Pulmonary artery endothelial cell (primary cell): ENCODE data around the gene EDA. TPM values are rescaled to one million over a fixed set of nuclear protein-coding genes. Genes with fewer than 3 reads are reported as not detected.

Experiments used
- DNase-seq: peaks from one replicate; pipeline ENCODE4 v3.0.0-alpha.2; 2011; ENCODE audit warnings: low read depth, low spot score
- total RNA-seq: library from RNA; depleted of rRNA; stranded (reverse); fragments of >200 nt; gene quantifications from 2 replicates; pipeline ENCODE4 v1.2.3, GENCODE V29; 2014

The EDA gene
- total RNA-seq, 1 donor from 2014 or later, result 0.92 TPM

DNA sequence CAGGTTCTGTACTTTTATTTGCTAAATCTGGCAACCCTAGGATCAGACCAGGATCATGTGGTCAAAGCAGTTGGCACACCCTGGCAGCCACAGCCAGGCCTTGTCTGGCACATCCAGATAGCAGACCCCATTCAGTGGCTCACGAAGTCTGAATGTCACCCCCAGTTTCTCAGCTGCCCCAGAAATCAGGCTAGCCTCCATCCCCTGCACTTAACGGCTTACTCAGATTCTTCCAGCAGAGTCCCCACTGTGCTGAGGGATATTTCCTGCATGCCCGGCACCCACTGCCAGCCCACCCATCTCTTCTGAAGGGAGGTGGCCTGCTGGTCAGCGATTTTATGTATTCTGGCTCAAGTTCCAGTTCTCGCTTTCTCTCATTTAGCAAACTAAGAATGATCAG lies 438.5 kb downstream of the EDA start:
- DNase-seq, result no peak

DNA sequence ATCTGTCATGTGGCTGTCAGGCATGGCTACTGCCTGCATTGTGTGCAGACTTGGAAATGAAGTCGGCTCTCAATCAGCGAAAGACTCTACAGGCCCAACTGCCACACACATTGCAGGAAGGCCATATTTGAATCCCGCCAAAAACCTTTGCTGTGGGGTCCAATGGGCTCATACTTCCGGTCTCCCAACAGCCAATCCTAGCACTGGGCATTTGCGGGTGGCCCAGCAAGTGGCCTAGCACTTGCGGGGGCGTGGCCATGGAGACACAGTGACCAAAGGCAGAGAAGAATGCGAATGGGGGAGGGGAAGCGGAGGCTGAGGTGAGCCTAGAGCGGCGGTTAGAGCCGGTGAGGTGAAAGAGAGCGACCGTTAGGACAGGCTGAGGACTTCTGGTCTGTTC lies 446.2 kb downstream of the EDA start, which contains the start of gene OTUD6A:
TSS of gene OTUD6A (plus strand) at position 382 of the 400 bp plus-strand sequence. CDS start 68 bp downstream, outside the sequence.
- DNase-seq, result no peak

DNA sequence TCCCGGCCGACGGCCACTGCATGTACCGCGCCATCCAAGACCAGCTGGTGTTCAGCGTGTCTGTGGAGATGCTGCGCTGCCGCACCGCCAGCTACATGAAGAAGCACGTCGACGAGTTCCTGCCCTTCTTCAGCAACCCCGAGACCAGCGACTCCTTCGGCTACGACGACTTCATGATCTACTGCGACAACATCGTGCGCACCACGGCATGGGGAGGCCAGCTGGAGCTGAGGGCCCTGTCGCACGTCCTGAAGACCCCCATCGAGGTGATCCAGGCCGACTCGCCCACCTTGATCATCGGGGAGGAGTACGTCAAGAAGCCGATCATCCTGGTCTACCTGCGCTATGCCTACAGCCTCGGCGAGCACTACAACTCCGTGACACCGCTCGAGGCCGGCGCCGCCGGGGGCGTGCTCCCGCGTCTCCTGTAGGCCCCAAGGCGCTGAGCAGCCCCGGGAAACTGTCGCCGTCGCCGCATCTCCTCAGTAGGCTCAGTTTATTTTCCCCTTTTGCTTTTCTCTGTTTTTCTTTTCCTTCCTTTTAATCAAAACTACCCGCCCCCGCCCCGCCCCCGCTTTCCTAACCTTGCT lies 447.1 kb downstream of the EDA start:
- DNase-seq, result no peak

DNA sequence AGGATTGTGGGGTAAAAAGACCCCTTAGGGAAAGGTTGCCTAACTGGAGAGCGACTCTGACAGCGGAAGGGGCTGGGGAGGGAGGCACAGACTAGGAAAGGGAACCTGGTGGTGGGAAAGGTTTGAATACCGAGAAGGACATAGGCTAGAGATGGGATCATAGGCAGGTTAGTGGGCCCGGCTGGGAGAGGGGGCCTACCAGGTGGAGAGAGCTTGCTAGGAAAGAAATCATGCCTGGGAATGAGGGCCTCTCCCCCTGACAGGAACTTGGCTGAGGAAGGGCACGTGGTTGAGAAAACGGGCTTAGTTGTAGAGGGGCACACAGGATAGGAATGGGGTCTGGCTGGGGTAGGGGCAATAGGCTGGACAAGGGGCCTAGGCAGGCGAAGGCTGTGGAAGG lies 450.7 kb downstream of the EDA start:
- no peak for DNase-seq

DNA sequence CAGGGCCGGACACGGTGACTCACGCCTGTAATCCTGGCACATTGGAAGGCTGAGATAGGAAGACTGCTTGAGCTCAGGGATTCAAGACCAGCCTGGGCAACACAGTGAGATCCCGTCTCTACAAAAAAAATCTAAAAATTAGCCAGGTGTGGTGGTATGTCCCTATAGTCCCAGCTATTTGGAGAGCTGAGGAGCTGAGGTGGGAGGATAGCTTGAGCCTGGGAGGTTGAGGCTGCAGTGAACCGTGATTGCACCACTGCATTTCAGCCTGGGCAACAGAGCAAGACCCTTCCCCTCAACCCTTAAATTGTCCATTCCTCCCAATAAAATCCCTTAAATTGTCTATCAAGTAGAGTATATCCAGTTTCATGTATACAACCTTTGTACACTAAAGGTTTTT lies 463.4 kb downstream of the EDA start:
- no peak for DNase-seq

DNA sequence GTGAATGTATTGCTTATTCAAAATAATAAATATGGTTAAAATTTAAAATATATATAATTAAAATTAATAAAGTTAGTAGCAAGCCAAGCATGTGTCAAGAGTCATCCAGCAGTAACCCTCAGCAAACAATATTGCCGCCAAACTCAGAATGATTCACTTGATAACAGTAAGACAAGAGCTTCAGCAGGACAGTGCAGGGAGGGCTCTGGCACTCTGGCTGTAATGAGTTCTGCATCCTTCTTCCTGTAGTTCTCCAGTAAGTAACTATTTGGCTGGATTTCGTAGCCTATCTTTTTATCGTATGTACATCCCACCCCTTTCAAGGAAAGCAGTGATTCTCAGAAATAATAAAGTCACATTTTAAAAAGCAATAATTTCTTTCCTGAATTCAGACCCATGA lies 464.0 kb downstream of the EDA start:
- DNase-seq, result no peak

DNA sequence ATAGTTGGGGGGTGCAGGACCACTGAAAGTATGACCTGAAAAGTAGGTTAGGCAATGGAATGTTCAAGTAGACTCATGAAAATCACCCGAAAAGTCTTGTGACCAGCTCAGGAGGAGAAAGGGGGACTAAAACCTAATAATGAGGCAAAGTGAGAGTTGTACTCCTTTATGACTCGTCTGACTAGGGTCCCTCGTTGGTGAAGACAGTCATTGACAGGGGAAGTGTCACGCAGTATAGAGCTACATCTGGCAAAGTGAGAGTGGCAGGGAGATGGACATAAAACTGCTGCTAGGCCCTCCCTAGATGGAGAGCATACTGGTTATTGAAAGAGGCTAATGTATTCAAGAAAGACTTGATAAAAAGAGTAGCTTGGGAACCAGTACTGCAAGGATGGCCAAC lies 466.8 kb downstream of the EDA start:
- DNase-seq, result no peak

DNA sequence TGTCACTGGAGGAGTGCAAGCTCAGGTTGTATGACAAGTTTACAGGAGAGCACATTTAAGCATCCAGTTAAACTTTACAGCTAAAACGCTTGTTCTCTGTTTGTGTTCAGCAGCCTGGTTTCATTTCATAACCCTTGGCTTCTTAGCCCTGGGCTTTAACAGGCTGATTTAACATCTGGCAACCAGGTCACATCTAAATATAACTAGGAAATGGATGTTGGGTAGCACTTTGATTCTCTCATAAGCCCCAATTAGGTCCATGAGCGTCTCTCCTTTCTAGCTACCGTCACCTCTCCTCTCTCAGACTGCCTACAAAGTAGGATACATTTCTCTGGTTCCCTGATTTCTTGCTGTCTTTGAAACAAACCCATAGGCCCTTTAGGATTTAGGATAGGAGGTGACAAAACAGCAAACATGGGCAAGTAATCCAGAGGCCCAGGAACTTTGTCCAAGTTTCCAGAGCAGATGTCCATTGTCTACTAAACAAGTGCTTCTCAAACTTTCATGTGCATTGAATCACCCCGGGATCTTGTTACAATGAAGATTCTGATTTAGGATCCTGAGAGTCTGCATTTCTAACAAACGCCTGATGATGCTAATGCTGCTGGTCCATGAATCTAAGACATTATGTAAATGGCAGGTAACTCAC lies 468.8 kb downstream of the EDA start:
- no peak for DNase-seq

DNA sequence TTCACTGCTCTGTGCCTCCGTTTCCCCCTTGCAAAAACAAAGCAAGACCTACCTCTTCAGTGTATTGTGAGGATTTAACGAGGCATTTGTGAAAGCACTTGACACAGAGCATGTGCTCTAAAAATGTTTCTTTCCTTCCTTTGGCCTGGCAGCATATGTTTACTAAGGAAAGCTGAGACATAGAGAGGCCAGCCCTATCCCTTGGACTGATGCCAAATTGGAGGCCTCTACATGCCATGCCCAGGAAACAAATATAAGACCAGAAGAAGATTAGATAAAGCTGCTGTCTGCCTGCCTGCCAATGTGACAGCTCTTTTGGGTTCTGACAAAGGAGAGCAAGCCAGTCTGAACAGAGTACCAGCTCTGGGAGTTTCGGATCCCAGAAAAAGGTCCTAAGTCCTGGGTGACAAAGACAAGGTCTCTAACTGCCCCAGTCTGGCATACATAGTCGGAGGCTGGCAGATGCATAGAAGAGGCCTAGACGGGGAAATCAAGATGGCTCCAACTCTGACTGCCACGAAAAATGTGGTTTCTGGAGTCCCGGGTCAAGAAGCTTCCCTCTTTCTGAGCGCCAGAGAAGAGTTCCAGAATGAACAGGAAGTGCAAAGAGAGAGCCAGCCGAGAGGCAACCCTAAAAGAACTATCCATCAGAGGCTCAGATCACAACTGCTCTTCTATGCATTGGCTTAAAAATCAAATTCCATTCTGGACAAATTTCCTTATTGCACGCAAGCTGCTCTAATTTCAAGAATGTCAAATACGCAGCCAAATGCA lies 472.1 kb downstream of the EDA start:
- peak; percentile 35 for DNase-seq

DNA sequence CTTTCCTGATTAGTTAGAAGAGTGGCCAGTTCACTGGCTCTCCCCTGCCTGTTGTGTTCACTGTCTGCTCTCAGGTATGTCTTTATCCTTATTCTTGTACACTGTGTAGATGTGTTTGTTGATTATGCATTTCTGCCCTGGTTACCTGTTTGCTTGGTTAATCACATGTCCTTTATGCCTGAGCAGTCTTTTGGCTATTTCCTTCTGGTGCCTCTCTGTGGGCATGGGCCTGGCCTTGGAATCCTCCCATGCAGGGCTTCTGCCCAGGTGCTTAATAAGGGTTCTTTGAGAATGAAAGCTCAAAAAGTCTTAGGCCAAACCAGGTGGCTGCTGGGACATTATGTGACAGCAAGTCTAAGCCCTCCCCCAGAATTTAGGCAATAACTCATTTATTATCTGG lies 472.8 kb downstream of the EDA start:
- no peak for DNase-seq

Other genes with a start within 250 kb of the EDA start
- 0.04 TPM in 1 of 2 replicates, not detected in the other for gene NALF2, start 111.8 kb upstream of the EDA start, total RNA-seq